GM12892 (cell line): ENCODE data around the gene MAP3K6.

Experiments used
- POLR2AphosphoS5 ChIP-seq: IDR thresholded peaks from 2 replicates; pipeline ENCODE4 v1.6.1; 2011; ENCODE audit warnings: low read depth, low read length, control low read depth
- TAF1 ChIP-seq: IDR thresholded peaks from 2 replicates; pipeline ENCODE4 v1.6.1; 2011; ENCODE audit warnings: low read depth, mild to moderate bottlenecking, control low read depth, low read length, borderline replicate concordance

DNA sequence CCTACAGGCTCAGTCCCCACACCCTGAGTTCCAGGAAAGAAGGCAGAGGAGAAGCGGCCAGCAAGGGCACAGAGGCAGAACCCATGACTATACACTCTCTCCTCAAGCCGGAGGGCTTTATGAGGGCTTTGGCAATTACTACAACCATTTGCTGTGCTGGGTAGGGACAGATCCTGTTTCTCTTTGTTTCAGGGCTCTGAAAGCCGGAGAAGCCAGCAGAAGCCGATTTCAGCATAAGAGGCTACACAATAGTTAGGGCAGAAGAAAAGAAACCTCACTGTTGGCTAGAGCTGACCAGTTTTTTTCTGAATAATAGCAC, 39.6 kb upstream of the MAP3K6 start:
- TF ChIP-seq POLR2AphosphoS5 (no peak), TAF1 (no peak)
